ENCODE data around the gene SLC23A2. TPM values are rescaled to one million over a fixed set of nuclear protein-coding genes. Genes with fewer than 3 reads are reported as not detected.
A peak's percentile ranks its signal among the peaks of the same experiment; 100 is the strongest.
"Not testable (repeated sequence)": the region's sequence is repeated elsewhere in the genome, so short reads cannot be mapped to it uniquely, and the experiment has no call there.

The SLC23A2 gene
- total RNA-seq, 1 donor from 2014 or later: 79.8 TPM

- H3K36me3 Mint-ChIP-seq (ENCODE audit: low read depth): no peaks in the 10 kb centered on the region
- ChIA-PET POLR2A (interaction anchor here (0.6 to 0.9 kb wide), 3 partner anchors 9 to 51 kb away, joined by 3 to 11 read pairs (median 5); no protein-coding TSS in a partner anchor), CTCF (interaction anchor here (0.7 kb wide), 1 partner anchor 60 kb away, joined by 3 read pairs; no protein-coding TSS in a partner anchor)
- H3K27me3 Mint-ChIP-seq: no peaks in the 10 kb centered on the region
- H3K4me3 Mint-ChIP-seq: no peak overlapping the region
- no peak overlapping the region for H3K27ac Mint-ChIP-seq
- DNase-seq: no peak
- intact Hi-C loops (cut with micrococcal nuclease): no loop called here
- no peaks in the 10 kb centered on the region for H3K9me3 Mint-ChIP-seq
- no peak for TF ChIP-seq CTCF (IDR thresholded peaks at IDR 0.05)
- H3K4me1 Mint-ChIP-seq: peaks cover 26% of the 10 kb centered on the region
- ATAC-seq (ENCODE audit: low read depth): peak; percentile 34
These were observed 40.1 kb upstream of the SLC23A2 start for GRCh38 chr20:5041433-5041832.

GRCh38 chr20:5040345-5040744 is 39.0 kb upstream of the SLC23A2 start:
- ChIA-PET POLR2A (interaction anchor here (0.6 kb wide), 2 partner anchors 41 to 68 kb away, joined by 5 to 6 read pairs; no protein-coding TSS in a partner anchor), CTCF (no interaction called here)
- no peak for DNase-seq
- no peak for TF ChIP-seq CTCF (IDR thresholded peaks at IDR 0.05)
- Mint-ChIP-seq H3K4me3 (no peak overlapping the region), H3K36me3 (ENCODE audit: low read depth) (no peaks in the 10 kb centered on the region), H3K27me3 (no peaks in the 10 kb centered on the region), H3K9me3 (no peaks in the 10 kb centered on the region), H3K4me1 (peaks cover 19% of the 10 kb centered on the region), H3K27ac (no peak overlapping the region)
- no peak for ATAC-seq (ENCODE audit: low read depth)
- intact Hi-C loops (cut with micrococcal nuclease): no loop called here

GRCh38 chr20:5039889-5040288 is 38.6 kb upstream of the SLC23A2 start:
- H3K4me3 Mint-ChIP-seq: no peak overlapping the region

GRCh38 chr20:5039255-5039657 is 37.9 kb upstream of the SLC23A2 start:
- Mint-ChIP-seq H3K27me3 (no peaks in the 10 kb centered on the region), H3K4me3 (no peak overlapping the region), H3K36me3 (ENCODE audit: low read depth) (no peaks in the 10 kb centered on the region), H3K4me1 (peaks cover 16% of the 10 kb centered on the region), H3K27ac (no peak overlapping the region), H3K9me3 (no peaks in the 10 kb centered on the region)
- ATAC-seq (ENCODE audit: low read depth) (peak; percentile 42), DNase-seq (no peak)
- no peak for TF ChIP-seq CTCF (IDR thresholded peaks at IDR 0.05)
- POLR2A ChIA-PET: interaction anchor here (0.6 to 0.7 kb wide), 2 partner anchors 17 to 87 kb away, joined by 4 read pairs; partner anchors contain the start of gene CDS2
- CTCF ChIA-PET: interaction anchor here (1.5 kb wide), 1 partner anchor 17 kb away, joined by 3 read pairs; no protein-coding TSS in a partner anchor
- intact Hi-C loops (cut with micrococcal nuclease): loop anchor here (1.0 kb wide), 1 partner anchor 17 kb away; no protein-coding TSS in a partner anchor

More at GRCh38 chr20:5039889-5040288, 38.6 kb upstream of the SLC23A2 start:
- ChIA-PET POLR2A (interaction anchor here (0.6 kb wide), 3 partner anchors 18 to 67 kb away, joined by 4 to 6 read pairs (median 5); no protein-coding TSS in a partner anchor), CTCF (no interaction called here)
- ATAC-seq (ENCODE audit: low read depth) (no peak), DNase-seq (no peak)
- Mint-ChIP-seq H3K9me3 (no peaks in the 10 kb centered on the region), H3K27me3 (no peaks in the 10 kb centered on the region), H3K27ac (no peak overlapping the region), H3K36me3 (ENCODE audit: low read depth) (no peaks in the 10 kb centered on the region), H3K4me1 (peaks cover 18% of the 10 kb centered on the region)
- intact Hi-C loops (cut with micrococcal nuclease): loop anchor here (1.0 kb wide), 1 partner anchor 16 kb away; no protein-coding TSS in a partner anchor
- TF ChIP-seq CTCF (IDR thresholded peaks at IDR 0.05): no peak

GRCh38 chr20:5036828-5037227 is 35.5 kb upstream of the SLC23A2 start:
- Mint-ChIP-seq H3K27me3 (no peaks in the 10 kb centered on the region), H3K27ac (no peak overlapping the region), H3K9me3 (no peaks in the 10 kb centered on the region), H3K36me3 (ENCODE audit: low read depth) (no peaks in the 10 kb centered on the region), H3K4me1 (peaks cover 11% of the 10 kb centered on the region), H3K4me3 (no peak overlapping the region)
- TF ChIP-seq CTCF (IDR thresholded peaks at IDR 0.05): no peak
- no peak for DNase-seq
- ATAC-seq (ENCODE audit: low read depth): no peak
- POLR2A ChIA-PET: interaction anchor here (0.6 kb wide), 1 partner anchor 1214 kb away, joined by 3 read pairs; no protein-coding TSS in a partner anchor
- CTCF ChIA-PET: no interaction called here
- intact Hi-C loops (cut with micrococcal nuclease): no loop called here

- H3K36me3 Mint-ChIP-seq (ENCODE audit: low read depth); H3K27ac Mint-ChIP-seq; ATAC-seq (ENCODE audit: low read depth); POLR2A ChIA-PET; intact Hi-C loops (cut with micrococcal nuclease); H3K9me3 Mint-ChIP-seq; DNase-seq; CTCF ChIA-PET; H3K4me1 Mint-ChIP-seq; H3K27me3 Mint-ChIP-seq; H3K4me3 Mint-ChIP-seq: not testable (repeated sequence)
These were observed 34.2 kb upstream of the SLC23A2 start for GRCh38 chr20:5035518-5035917.
